DLD1 (cell line): ENCODE results near the gene PGS1.

Source experiments
- in situ Hi-C: cut with HindIII; loops from 2 replicates; pipeline ENCODE4 v1.10.0; 2017; ENCODE audit warnings: low sequenced_read_pairs

The PGS1 gene

GRCh38 chr17:78384479-78385175 is 6.2 kb downstream of the PGS1 start:
- in situ Hi-C loops, result no loop called here

GRCh38 chr17:78387977-78388941 is 9.8 kb downstream of the PGS1 start:
- in situ Hi-C loops, result no loop called here

- in situ Hi-C loops, result no loop called here
Measured at GRCh38 chr17:78390241-78391050, 12.0 kb downstream of the PGS1 start.

- in situ Hi-C loops, result no loop called here
Measured at GRCh38 chr17:78391051-78391431, 12.6 kb downstream of the PGS1 start.

- in situ Hi-C loops, result no loop called here
Measured at GRCh38 chr17:78391843-78392242, 13.4 kb downstream of the PGS1 start.

GRCh38 chr17:78392295-78392694 is 13.8 kb downstream of the PGS1 start:
- in situ Hi-C loops, result no loop called here

GRCh38 chr17:78393575-78393974 is 15.1 kb downstream of the PGS1 start:
- in situ Hi-C loops, result no loop called here

GRCh38 chr17:78394209-78394608 is 15.8 kb downstream of the PGS1 start:
- in situ Hi-C loops, result no loop called here

GRCh38 chr17:78395155-78395554 is 16.7 kb downstream of the PGS1 start:
- in situ Hi-C loops, result no loop called here

- in situ Hi-C loops, result no loop called here
Measured at GRCh38 chr17:78396441-78397337, 18.2 kb downstream of the PGS1 start.

GRCh38 chr17:78397681-78398101 is 19.2 kb downstream of the PGS1 start:
- in situ Hi-C loops, result no loop called here

- in situ Hi-C loops, result no loop called here
Measured at GRCh38 chr17:78398390-78398789, 19.9 kb downstream of the PGS1 start.

GRCh38 chr17:78399028-78399692 is 20.7 kb downstream of the PGS1 start:
- in situ Hi-C loops, result no loop called here

- in situ Hi-C loops, result no loop called here
Measured at GRCh38 chr17:78399693-78400144, 21.3 kb downstream of the PGS1 start.

GRCh38 chr17:78400581-78401240 is 22.3 kb downstream of the PGS1 start:
- in situ Hi-C loops, result no loop called here

GRCh38 chr17:78401246-78401645 is 22.8 kb downstream of the PGS1 start:
- in situ Hi-C loops, result no loop called here

GRCh38 chr17:78401891-78402290 is 23.4 kb downstream of the PGS1 start:
- in situ Hi-C loops, result no loop called here

- in situ Hi-C loops, result no loop called here
Measured at GRCh38 chr17:78403822-78404221, 25.4 kb downstream of the PGS1 start.

GRCh38 chr17:78406396-78406795 is 27.9 kb downstream of the PGS1 start:
- in situ Hi-C loops, result no loop called here
